HepG2 (cell line): Measurements from ENCODE around the gene MT1F. TPM values are rescaled to one million over a fixed set of nuclear protein-coding genes. Genes with fewer than 3 reads are reported as not detected.
A peak's percentile ranks its signal among the peaks of the same experiment; 100 is the strongest.

Experiments used
- ATAC-seq: fragments of 200-7000 bp; cut with Tn5 transposase; 3 replicates; pipeline ENCODE4 v1.9.1; 2020; ENCODE audit warnings: mild to moderate bottlenecking, moderate library complexity
- BruUV-seq: library from RNA; stranded (reverse); fragments of 400-500 nt; replicated peaks from 2 replicates; lab custom pipeline; 2021; lab: Mats Ljungman, UMichigan
- CTCF ChIA-PET: fragments of 300-600 bp; formaldehyde crosslinking; extraction: SDS; loops from one replicate; lab custom pipeline; 2021; ENCODE audit warnings: low total read pairs, inconsistent platforms, low intra/inter-chr PET ratio; lab: Yijun Ruan, JAX
- POLR2A ChIA-PET: fragments of 350-600 bp; sonication (Branson Sonifier 250); formaldehyde crosslinking; loops from one replicate; lab custom pipeline; 2020; ENCODE audit warnings: antibody characterized with exemption, inconsistent platforms; lab: Yijun Ruan, JAX
- DNase-seq: peaks from one replicate; pipeline ENCODE4 v3.0.0-alpha.2; 2015; ENCODE audit warnings: low spot score
- FAIRE-seq: peaks from 3 replicates; lab custom pipeline; 2011; peaks lifted over from hg19 to GRCh38; lab: Jason Lieb, UNC
- H2AFZ ChIP-seq: one replicate; pipeline ENCODE4 v1.6.1; 2011; ENCODE audit warnings: low read length, inconsistent platforms
- H3K27ac ChIP-seq: fragments of 300-600 bp; 3 replicates; pipeline ENCODE4 v1.8.0; 2011; ENCODE audit warnings: mixed run types, mild to moderate bottlenecking, mixed read lengths, low read length, inconsistent platforms; ENCODE audit not compliant: insufficient read depth; ENCODE audit errors: extremely low read length
- H3K27me3 ChIP-seq, 2 experiments: fragments of 200-600 bp in 1 of 2; 2 replicates in 1 of 2; 3 replicates in 1 of 2; pipeline versions ENCODE4 v1.6.0 to v1.8.0; 2011; ENCODE audit warnings: low read length in 2 of 2, mild to moderate bottlenecking in 2 of 2, moderate library complexity in 2 of 2, inconsistent platforms in 1 of 2; ENCODE audit not compliant: insufficient read depth in 2 of 2, control insufficient read depth in 1 of 2
- H3K36me3 ChIP-seq, 2 experiments: fragments of 200-600 bp in 1 of 2; replicated peaks in 1 of 2; 2 replicates in 1 of 2; 3 replicates in 1 of 2; pipeline versions ENCODE4 v1.5.1 to v1.8.0; 2011; ENCODE audit warnings: low read length in 2 of 2, inconsistent platforms in 1 of 2; ENCODE audit not compliant: insufficient read depth in 2 of 2, control insufficient read depth in 1 of 2
- H3K4me1 ChIP-seq: 2 replicates; pipeline ENCODE4 v1.5.1; 2012; ENCODE audit warnings: low read length, inconsistent platforms; ENCODE audit not compliant: insufficient read depth
- H3K4me2 ChIP-seq: 2 replicates; pipeline ENCODE4 v1.6.0; 2011; ENCODE audit warnings: low read depth, low read length, inconsistent platforms
- H3K4me3 ChIP-seq, 3 experiments: fragments of 200-600 bp in 1 of 3; sonication (generic), shearing (Covaris generic) in 1 of 3; replicated peaks in 1 of 3; 2 replicates each; pipeline ENCODE4 v1.5.1; 2011 to 2016; ENCODE audit warnings: low read length in 3 of 3, inconsistent platforms in 2 of 3, low read depth in 2 of 3, mild to moderate bottlenecking in 2 of 3, control low read depth in 1 of 3, mixed read lengths in 1 of 3; ENCODE audit not compliant: insufficient read depth in 1 of 3
- H3K79me2 ChIP-seq: one replicate; pipeline ENCODE4 v1.6.1; 2011; ENCODE audit warnings: low read length, inconsistent platforms; ENCODE audit not compliant: insufficient read depth
- H3K9ac ChIP-seq: 2 replicates; pipeline ENCODE4 v1.6.0; 2011; ENCODE audit warnings: mild to moderate bottlenecking, low read depth, low read length, inconsistent platforms; ENCODE audit not compliant: insufficient read depth
- H3K9me3 ChIP-seq: 2 replicates; pipeline ENCODE4 v1.5.1; 2012; ENCODE audit warnings: mild to moderate bottlenecking, low read length
- H4K20me1 ChIP-seq: 2 replicates; pipeline ENCODE4 v1.6.0; 2011; ENCODE audit warnings: inconsistent platforms, mild to moderate bottlenecking, low read length, moderate library complexity; ENCODE audit not compliant: insufficient read depth
- CTCF ChIP-seq: sonication (generic); formaldehyde crosslinking; IDR thresholded peaks from 2 replicates; pipeline ENCODE4 v1.5.0; 2020; ENCODE audit warnings: mild to moderate bottlenecking, missing genetic modification reagents, moderate library complexity
- HNRNPLL ChIP-seq: fragments of 200-400 bp; formaldehyde crosslinking; IDR thresholded peaks from 2 replicates; pipeline ENCODE4 v1.6.1; 2017; ENCODE audit warnings: mild to moderate bottlenecking, low read depth, low read length; ENCODE audit not compliant: poor library complexity, severe bottlenecking
- KMT2A ChIP-seq: sonication (generic); formaldehyde crosslinking; IDR thresholded peaks from 2 replicates; pipeline ENCODE4 v1.4.0; 2020; ENCODE audit warnings: missing genetic modification reagents
- MTF2 ChIP-seq: sonication (generic); formaldehyde crosslinking; IDR thresholded peaks from 2 replicates; pipeline ENCODE4 v1.5.0; 2020; ENCODE audit warnings: missing genetic modification reagents, borderline replicate concordance
- MZF1 ChIP-seq: sonication (generic); formaldehyde crosslinking; IDR thresholded peaks from 2 replicates; pipeline ENCODE4 v1.8.1; 2023; ENCODE audit warnings: mild to moderate bottlenecking, missing genetic modification reagents, borderline replicate concordance
- NONO ChIP-seq, 2 experiments: fragments of 450-650 bp in 1 of 2; sonication (generic) in 1 of 2; formaldehyde crosslinking in 1 of 2; IDR thresholded peaks in 1 of 2; conservative IDR thresholded peaks in 1 of 2; 2 replicates each; pipeline versions ENCODE4 v1.6.1 to v1.8.0; 2017 to 2022; ENCODE audit warnings: mild to moderate bottlenecking in 1 of 2, missing genetic modification reagents in 1 of 2, moderate library complexity in 1 of 2
- PITX1 ChIP-seq: sonication (generic); formaldehyde crosslinking; IDR thresholded peaks from 2 replicates; pipeline ENCODE4 v1.5.1; 2020; ENCODE audit warnings: mild to moderate bottlenecking, missing genetic modification reagents
- UBTF ChIP-seq: sonication (generic); formaldehyde crosslinking; IDR thresholded peaks from 2 replicates; pipeline ENCODE4 v1.4.0; 2020; ENCODE audit warnings: mild to moderate bottlenecking, missing genetic modification reagents
- ZFP91 ChIP-seq: sonication (generic); formaldehyde crosslinking; IDR thresholded peaks from 2 replicates; pipeline ENCODE4 v1.9.0; 2022; ENCODE audit warnings: missing genetic modification reagents, mild to moderate bottlenecking, borderline replicate concordance
- ZNF18 ChIP-seq: sonication (generic); formaldehyde crosslinking; IDR thresholded peaks from 2 replicates; pipeline ENCODE4 v1.8.0; 2022; ENCODE audit warnings: mild to moderate bottlenecking, missing genetic modification reagents; ENCODE audit not compliant: insufficient replicate concordance
- ZNF263 ChIP-seq: sonication (generic); formaldehyde crosslinking; IDR thresholded peaks from 2 replicates; pipeline ENCODE4 v1.4.0; 2020; ENCODE audit warnings: missing genetic modification reagents
- ZNF777 ChIP-seq: sonication (generic); formaldehyde crosslinking; IDR thresholded peaks from 2 replicates; pipeline ENCODE4 v1.4.0; 2020; ENCODE audit warnings: missing genetic modification reagents
- WGBS: methylation state at CpG from one replicate; pipeline ENCODE4 v1.1.6; 2017; ENCODE audit warnings: low lambda C conversion rate; 5-methylcytosine and 5-hydroxymethylcytosine counted together
- in situ Hi-C: cut with HindIII; loops from 2 replicates; pipeline ENCODE4 v1.10.0; 2017; ENCODE audit warnings: low pct_unique_long_range_greater_than_20kb; ENCODE audit not compliant: extremely low pct_ligation_motif_present
- intact Hi-C: fragments of 100-400 bp; cut with micrococcal nuclease; formaldehyde crosslinking; loops from one replicate; pipeline ENCODE4 v1.10.0; 2022; ENCODE audit not compliant: unreplicated experiment
- polyA plus RNA-seq, 8 experiments: library from polyadenylated mRNA; depleted of rRNA in 3 of 8; stranded (reverse) in 7 of 8; unstranded in 1 of 8; fragments of >200 nt; fragmentation: Illumina TruSeq in 4 of 8; extraction: Trizol in 4 of 8; gene quantifications; 2 replicates each; pipeline versions ENCODE4 v1.2.1 to v1.2.3, GENCODE V29; 2011 to 2016; ENCODE audit warnings: low read depth in 4 of 8, missing spikeins in 1 of 8, mixed read lengths in 1 of 8; ENCODE audit not compliant: insufficient read depth in 1 of 8
- total RNA-seq, 5 experiments: library from RNA; depleted of rRNA; stranded (reverse); fragments of >200 nt; fragmentation: Illumina TruSeq; extraction: Trizol; gene quantifications; 2 replicates each; pipeline ENCODE4 v1.2.3, GENCODE V29; 2016; ENCODE audit warnings: low read depth in 1 of 5

MT1F gene
- total and polyA plus RNA-seq, 2 of the 13 experiments (the other 11 are each of a cell fraction or from before 2014, with no cell fraction given), result 1.9 to 169 TPM

- peak; percentile 51; the same call in 1 of the 2 replicates for TF ChIP-seq ZFP91 (CRISPR knock-in tag)
- 0 out of 2 replicates have a peak, but pooled peaks have one; percentile 17 for TF ChIP-seq ZNF263 (CRISPR knock-in tag)
These were observed 26.0 kb upstream of the MT1F start (continued) for GRCh38 chr16:56631832-56632155.

- no peaks in the 10 kb centered on the region for H3K79me2 ChIP-seq
- no peak within 1 kb of the TSS for H2AFZ ChIP-seq
- H3K9ac ChIP-seq, result peak within 1 kb of the TSS; percentile 7; the same call in 1 of the 2 replicates
- DNase-seq (no peak), FAIRE-seq (no peak), ATAC-seq (peak; percentile 72)
- peak within 1 kb of the TSS; percentile 77 for H3K4me2 ChIP-seq
- H3K27me3 ChIP-seq, result peaks cover 8 to 83% of the 10 kb centered on the region in 2 experiments; a peak in 4 of 5 replicates
- under 1% methylated on average over 21 of the region's 61 CpGs for WGBS
- in situ Hi-C loops, result no loop called here
- no peak within 1 kb of the TSS for H3K27ac ChIP-seq
- ChIA-PET CTCF (no interaction called here), POLR2A (no interaction called here)
- peak within 1 kb of the TSS; percentile 41 to 73 (median 54); a peak in 4 of 6 replicates for H3K4me3 ChIP-seq
- H3K36me3 ChIP-seq, result no peaks in the 10 kb centered on the region
- no peaks in the 10 kb centered on the region for H4K20me1 ChIP-seq
- intact Hi-C loops, result no loop called here
- peaks cover 24% of the 10 kb centered on the region for H3K4me1 ChIP-seq
- H3K9me3 ChIP-seq, result no peaks in the 10 kb centered on the region
- BruUV-seq, result no TSS peak
- TF ChIP-seq KMT2A (CRISPR knock-in tag) (0 out of 2 replicates have a peak, but pooled peaks have one; percentile 41), HNRNPLL (peak; percentile 51), NONO (IDR thresholded peaks at IDR 0.05) (no peak), NONO (CRISPR knock-in tag; conservative IDR thresholded peaks at IDR 0.05) (0 out of 2 replicates have a peak, but pooled peaks have one; percentile 20), MTF2 (CRISPR knock-in tag) (peak; percentile 97; the same call in 1 of the 2 replicates), PITX1 (CRISPR knock-in tag) (peak; percentile 62; the same call in 1 of the 2 replicates), CTCF (CRISPR knock-in tag) (0 out of 2 replicates have a peak, but pooled peaks have one; percentile 10), UBTF (peak; percentile 24; the same call in 1 of the 2 replicates), ZNF777 (CRISPR knock-in tag) (peak; percentile 2; the same call in 1 of the 2 replicates), MZF1 (CRISPR knock-in tag) (peak; percentile 82; the same call in 1 of the 2 replicates), ZNF18 (CRISPR knock-in tag) (no peak)
These were observed 25.5 kb upstream of the MT1F start, which contains the start of gene MT1M for GRCh38 chr16:56632156-56632847. MT1M (plus strand) TSS chr16:56632659; CDS start chr16:56632732, 73 bp downstream.
